KOPT-K1 (cell line): ENCODE measurements around the gene GALC.
A peak's percentile ranks its signal among the peaks of the same experiment; 100 is the strongest.

Experiments
- H3K27ac ChIP-seq: fragments of 200-600 bp; sonication (generic); 2 replicates; pipeline ENCODE4 v1.5.1; 2016; ENCODE audit warnings: antibody characterized with exemption, mild to moderate bottlenecking, low read depth, low read length; ENCODE audit not compliant: poor library complexity, severe bottlenecking
- H3K36me3 ChIP-seq: fragments of 200-600 bp; sonication (generic); 2 replicates; pipeline ENCODE4 v1.5.1; 2017; ENCODE audit warnings: antibody characterized with exemption, mild to moderate bottlenecking, low read length, moderate library complexity; ENCODE audit not compliant: insufficient read depth
- H3K9me3 ChIP-seq: fragments of 200-600 bp; sonication (generic); 2 replicates; pipeline ENCODE4 v1.5.1; 2017; ENCODE audit warnings: antibody characterized with exemption, low read length, mild to moderate bottlenecking; ENCODE audit not compliant: insufficient read depth, poor library complexity, severe bottlenecking

The GALC gene

GRCh38 chr14:87952307-87953094, 40.5 kb downstream of the GALC start:
- Histone ChIP-seq H3K36me3 (no peaks in the 10 kb centered on the region), H3K9me3 (no peaks in the 10 kb centered on the region), H3K27ac (peak overlapping the region; percentile 61)

- Histone ChIP-seq H3K27ac (no peak overlapping the region), H3K9me3 (no peaks in the 10 kb centered on the region), H3K36me3 (no peaks in the 10 kb centered on the region)
These were observed 47.9 kb downstream of the GALC start for GRCh38 chr14:87944987-87945604.

- no peaks in the 10 kb centered on the region for H3K36me3 ChIP-seq
- no peaks in the 10 kb centered on the region for H3K9me3 ChIP-seq
- no peak overlapping the region for H3K27ac ChIP-seq
These were observed 52.1 kb downstream of the GALC start for GRCh38 chr14:87940894-87941293.

GRCh38 chr14:87940382-87940781, 52.6 kb downstream of the GALC start:
- H3K27ac ChIP-seq: no peak overlapping the region
- H3K9me3 ChIP-seq: no peaks in the 10 kb centered on the region
- H3K36me3 ChIP-seq: no peaks in the 10 kb centered on the region

DNA sequence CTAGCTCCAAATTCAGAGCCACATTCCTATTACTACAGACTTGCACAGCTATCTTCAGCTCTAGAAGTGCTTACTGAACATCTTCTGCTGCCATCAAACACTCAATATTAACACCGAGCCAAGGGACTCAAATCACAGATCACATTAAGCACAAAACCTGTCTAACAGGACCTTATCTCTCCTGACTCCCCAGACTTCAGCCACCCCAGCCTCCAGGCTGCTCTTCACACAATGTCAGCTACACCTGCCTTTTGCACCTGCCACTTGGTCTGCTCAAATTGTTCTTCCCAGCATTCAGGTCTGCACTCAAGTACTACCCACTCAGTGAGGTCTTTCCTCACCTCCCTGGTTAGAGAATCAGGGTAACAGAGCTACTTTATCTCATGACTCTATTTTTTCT, 57.1 kb downstream of the GALC start:
- no peaks in the 10 kb centered on the region for H3K36me3 ChIP-seq
- H3K9me3 ChIP-seq: no peaks in the 10 kb centered on the region
- H3K27ac ChIP-seq: no peak overlapping the region

DNA sequence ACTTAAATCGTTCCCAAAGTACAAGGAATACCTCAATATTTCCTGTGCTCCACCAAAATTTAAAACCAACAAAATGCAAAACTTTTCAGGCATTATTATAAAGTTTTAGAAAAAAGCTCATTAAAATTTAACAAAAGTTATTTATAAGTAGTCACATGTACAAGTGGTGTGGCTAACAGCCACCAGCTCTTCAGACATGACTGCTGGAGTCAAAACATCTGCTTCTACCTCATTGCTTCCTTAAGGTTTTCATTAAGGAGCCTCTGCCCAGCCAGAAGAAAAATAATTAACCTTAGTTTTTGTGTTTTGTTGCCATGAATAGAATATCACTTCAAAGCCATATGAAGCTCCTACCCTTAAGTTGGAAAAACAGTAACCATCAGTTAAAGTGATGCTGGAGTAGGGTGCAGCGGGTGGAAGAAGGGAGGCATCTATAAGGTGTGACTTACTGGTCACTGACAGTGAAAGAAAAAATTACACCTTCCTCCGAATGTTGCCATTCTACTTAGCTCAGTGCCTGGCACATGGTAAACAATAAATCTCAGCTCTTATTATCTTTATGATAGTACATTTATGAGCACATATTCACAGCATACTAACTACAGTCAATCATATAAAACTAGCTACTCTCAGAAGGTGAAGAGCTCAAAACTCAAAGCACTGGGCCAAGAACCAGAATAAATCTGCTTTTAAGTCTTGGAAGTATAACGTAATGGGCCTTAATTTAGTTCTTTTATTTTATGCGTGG, 57.7 kb downstream of the GALC start:
- Histone ChIP-seq H3K9me3 (no peaks in the 10 kb centered on the region), H3K36me3 (no peaks in the 10 kb centered on the region), H3K27ac (no peak overlapping the region)

DNA sequence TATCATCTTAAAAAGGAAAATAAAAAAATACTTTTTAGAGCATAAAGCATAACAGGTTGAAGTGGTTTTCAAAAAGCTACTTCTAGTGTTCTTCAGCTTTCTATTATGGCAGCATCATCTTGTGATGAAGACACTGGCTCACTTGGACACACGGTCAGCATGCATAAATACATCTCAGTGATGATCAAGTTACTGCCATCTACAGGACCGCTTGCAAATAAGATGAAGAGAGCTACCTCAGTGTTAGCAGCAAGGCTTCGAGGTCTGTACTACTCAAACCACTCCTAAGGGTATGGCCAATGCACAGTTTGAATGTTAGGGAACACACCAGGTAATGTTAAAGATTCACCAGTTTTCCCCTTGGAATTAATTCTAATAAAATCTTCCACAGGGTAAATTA, 58.8 kb downstream of the GALC start:
- no peaks in the 10 kb centered on the region for H3K36me3 ChIP-seq

DNA sequence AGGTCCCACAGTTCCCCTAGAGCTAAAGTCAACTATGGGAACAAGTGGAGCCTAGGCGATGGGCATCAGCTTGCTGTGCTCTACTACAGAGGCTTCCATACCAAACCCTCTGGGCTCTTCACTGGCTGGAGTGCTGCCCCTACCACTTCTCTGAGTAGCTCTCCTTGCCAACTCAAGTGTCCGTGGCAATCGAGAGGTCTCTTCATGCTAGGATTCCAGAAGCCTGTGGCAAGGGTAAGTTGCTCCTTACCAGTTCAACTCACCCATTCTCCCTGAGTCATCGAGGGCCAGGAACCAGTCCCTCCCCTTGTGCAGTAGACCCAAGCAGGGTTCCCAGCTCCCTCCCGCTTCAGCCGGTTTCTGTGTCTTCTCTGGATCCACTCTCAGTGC, 76.1 kb downstream of the GALC start:
- Histone ChIP-seq H3K27ac (no peak overlapping the region), H3K36me3 (no peaks in the 10 kb centered on the region), H3K9me3 (peaks cover 5% of the 10 kb centered on the region)

More for the DNA sequence above, 58.8 kb downstream of the GALC start:
- Histone ChIP-seq H3K27ac (no peak overlapping the region), H3K9me3 (no peaks in the 10 kb centered on the region)

- H3K27ac ChIP-seq: no peak overlapping the region
These were observed 76.7 kb downstream of the GALC start for GRCh38 chr14:87916103-87916885.

DNA sequence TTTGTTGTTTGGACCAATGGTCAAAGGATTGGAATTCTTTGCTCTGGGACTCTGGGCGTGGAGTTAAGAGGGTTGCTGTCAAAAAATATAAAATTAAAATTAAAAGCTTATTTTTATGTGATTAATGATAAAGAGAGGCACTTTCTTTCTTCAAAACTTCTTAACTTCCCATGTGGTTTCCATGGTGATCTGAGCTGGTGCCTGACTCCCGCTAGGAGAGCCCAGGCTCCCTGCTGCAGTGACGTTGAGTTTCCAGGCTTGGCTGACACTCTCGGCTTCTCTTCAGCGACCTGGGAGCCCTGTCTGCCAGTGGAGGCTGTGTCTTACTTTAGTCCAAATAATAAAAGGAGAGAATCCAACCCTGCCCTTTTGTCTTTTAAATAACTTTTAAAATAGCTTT, 84.4 kb downstream of the GALC start:
- Histone ChIP-seq H3K27ac (no peak overlapping the region), H3K9me3 (peaks cover 9% of the 10 kb centered on the region), H3K36me3 (no peaks in the 10 kb centered on the region)

More at GRCh38 chr14:87916103-87916885, 76.7 kb downstream of the GALC start:
- Histone ChIP-seq H3K9me3 (peaks cover 5% of the 10 kb centered on the region), H3K36me3 (no peaks in the 10 kb centered on the region)

DNA sequence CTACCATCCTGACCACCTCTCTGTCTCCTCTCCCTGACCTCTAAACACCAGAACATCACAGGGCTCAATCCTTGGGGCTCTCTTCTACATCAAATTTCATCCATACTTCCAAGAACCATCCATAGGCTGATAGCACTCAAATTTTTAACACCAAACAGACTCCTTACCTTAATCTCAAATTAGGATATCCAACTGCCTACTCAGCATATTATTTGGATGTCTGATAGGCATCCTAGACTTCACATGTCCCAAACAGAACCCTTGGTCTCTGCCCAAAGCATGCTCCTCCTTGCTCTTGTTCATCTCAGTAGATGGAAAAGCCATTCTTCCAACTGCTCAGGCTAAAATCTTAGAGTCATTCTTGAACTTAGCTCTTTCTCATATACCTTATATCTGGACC, 91.3 kb downstream of the GALC start:
- Histone ChIP-seq H3K27ac (no peak overlapping the region), H3K9me3 (no peaks in the 10 kb centered on the region), H3K36me3 (no peaks in the 10 kb centered on the region)

GRCh38 chr14:87901236-87901635, 91.7 kb downstream of the GALC start:
- no peak overlapping the region for H3K27ac ChIP-seq
- H3K9me3 ChIP-seq: no peaks in the 10 kb centered on the region
- H3K36me3 ChIP-seq: no peaks in the 10 kb centered on the region

GRCh38 chr14:87899228-87899627, 93.8 kb downstream of the GALC start:
- H3K27ac ChIP-seq: no peak overlapping the region
- H3K36me3 ChIP-seq: no peaks in the 10 kb centered on the region
- no peaks in the 10 kb centered on the region for H3K9me3 ChIP-seq

- no peak overlapping the region for H3K27ac ChIP-seq
- no peaks in the 10 kb centered on the region for H3K9me3 ChIP-seq
These were observed 94.7 kb downstream of the GALC start for GRCh38 chr14:87898301-87898700.

More at GRCh38 chr14:87898301-87898700, 94.7 kb downstream of the GALC start:
- H3K36me3 ChIP-seq: no peaks in the 10 kb centered on the region
